Kidney epithelial cell (primary cell): Measurements from ENCODE around the gene GSTA2. TPM values are rescaled to one million over a fixed set of nuclear protein-coding genes. Genes with fewer than 3 reads are reported as not detected.
"Not testable (repeated sequence)": the region's sequence is repeated elsewhere in the genome, so short reads cannot be mapped to it uniquely, and the experiment has no call there.

Experiments used
- DNase-seq: peaks from one replicate; pipeline ENCODE4 v3.0.0-alpha.2; 2010; ENCODE audit warnings: low read depth
- H3K27me3 ChIP-seq: 2 replicates; pipeline ENCODE4 v1.6.0; 2011; ENCODE audit warnings: low read length; ENCODE audit not compliant: control insufficient read depth, insufficient read depth
- H3K36me3 ChIP-seq: 2 replicates; pipeline ENCODE4 v1.5.1; 2011; ENCODE audit warnings: low read length; ENCODE audit not compliant: control insufficient read depth, insufficient read depth
- H3K4me3 ChIP-seq: 2 replicates; pipeline ENCODE4 v1.5.1; 2011; ENCODE audit warnings: low read depth, mild to moderate bottlenecking, control low read depth, low read length
- total RNA-seq: library from RNA; depleted of rRNA; stranded (reverse); fragments of >200 nt; gene quantifications from 2 replicates; pipeline ENCODE4 v1.2.3, GENCODE V29; 2015
- TF ChIP-seq, protein P1 (sequence below): IDR thresholded peaks from 2 replicates; pipeline ENCODE4 v1.5.1; 2011; ENCODE audit warnings: mild to moderate bottlenecking, moderate library complexity, low read length, control low read depth, inconsistent platforms; ENCODE audit not compliant: insufficient read depth, poor library complexity, severe bottlenecking

GSTA2 gene
- total RNA-seq, 1 donor from 2014 or later = not detected

DNA sequence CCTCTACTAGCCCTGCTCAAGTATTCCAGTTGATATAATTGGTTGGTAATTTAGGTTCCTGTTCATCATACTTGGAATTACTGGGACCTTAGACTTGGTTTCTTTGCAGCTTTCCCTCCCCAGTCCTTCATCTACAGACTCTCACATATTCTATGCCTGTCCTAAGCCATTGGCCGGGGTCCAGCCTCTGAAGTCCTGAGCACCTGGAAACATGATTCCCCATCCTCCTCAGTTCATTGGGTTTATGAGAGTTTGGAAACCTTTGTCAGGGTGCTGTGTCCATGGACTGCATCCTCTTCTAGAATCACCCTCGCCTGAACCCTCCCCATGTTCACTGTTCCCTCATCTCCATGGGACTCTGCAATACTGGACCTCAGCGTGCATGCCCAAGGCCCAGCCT lies 8.8 kb downstream of the GSTA2 start:
- no peak for DNase-seq
- no peaks in the 10 kb centered on the region for H3K27me3 ChIP-seq
- H3K4me3 ChIP-seq = no peak overlapping the region
- TF ChIP-seq, protein P1, sequence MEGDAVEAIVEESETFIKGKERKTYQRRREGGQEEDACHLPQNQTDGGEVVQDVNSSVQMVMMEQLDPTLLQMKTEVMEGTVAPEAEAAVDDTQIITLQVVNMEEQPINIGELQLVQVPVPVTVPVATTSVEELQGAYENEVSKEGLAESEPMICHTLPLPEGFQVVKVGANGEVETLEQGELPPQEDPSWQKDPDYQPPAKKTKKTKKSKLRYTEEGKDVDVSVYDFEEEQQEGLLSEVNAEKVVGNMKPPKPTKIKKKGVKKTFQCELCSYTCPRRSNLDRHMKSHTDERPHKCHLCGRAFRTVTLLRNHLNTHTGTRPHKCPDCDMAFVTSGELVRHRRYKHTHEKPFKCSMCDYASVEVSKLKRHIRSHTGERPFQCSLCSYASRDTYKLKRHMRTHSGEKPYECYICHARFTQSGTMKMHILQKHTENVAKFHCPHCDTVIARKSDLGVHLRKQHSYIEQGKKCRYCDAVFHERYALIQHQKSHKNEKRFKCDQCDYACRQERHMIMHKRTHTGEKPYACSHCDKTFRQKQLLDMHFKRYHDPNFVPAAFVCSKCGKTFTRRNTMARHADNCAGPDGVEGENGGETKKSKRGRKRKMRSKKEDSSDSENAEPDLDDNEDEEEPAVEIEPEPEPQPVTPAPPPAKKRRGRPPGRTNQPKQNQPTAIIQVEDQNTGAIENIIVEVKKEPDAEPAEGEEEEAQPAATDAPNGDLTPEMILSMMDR = no peak
- no peaks in the 10 kb centered on the region for H3K36me3 ChIP-seq

DNA sequence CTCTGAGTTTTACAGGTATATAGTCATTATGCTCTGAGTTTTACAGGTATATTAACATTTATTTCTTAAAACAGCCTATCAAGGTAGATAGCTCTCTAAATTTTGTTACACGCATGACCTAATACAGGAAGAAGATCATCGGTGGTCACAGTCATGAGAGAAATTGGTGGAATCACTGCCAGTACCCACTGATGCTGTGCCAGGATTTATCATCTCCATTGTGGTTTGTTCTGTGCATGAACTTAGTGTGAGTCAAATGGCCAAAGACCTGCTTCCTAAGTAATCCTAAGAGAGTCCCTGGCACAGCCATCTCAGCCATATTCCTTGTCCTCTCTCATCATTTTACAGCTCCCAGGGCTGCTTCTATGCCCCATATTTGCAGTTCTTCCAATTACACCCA lies 10.1 kb downstream of the GSTA2 start:
- H3K36me3 ChIP-seq, DNase-seq, H3K27me3 ChIP-seq, H3K4me3 ChIP-seq: not testable (repeated sequence)

DNA sequence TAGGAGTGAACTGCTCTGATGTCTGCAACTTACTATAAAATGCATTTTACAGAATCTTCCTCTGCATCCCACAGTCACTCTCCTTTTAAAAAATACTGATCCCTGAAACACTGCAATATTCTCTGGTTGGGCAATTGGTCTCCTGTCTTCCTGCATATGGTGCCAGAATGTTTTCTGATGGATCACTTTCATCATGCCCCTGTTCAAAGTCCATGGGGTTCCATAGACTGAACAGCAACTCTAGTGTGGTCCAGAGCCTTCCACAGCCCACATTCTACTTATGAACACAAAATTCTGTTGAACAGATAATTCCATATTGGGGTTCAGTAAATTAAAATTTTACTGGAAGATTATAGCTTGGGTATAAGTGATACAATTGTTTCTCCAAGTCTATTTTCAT lies 11.0 kb downstream of the GSTA2 start:
- H3K27me3 ChIP-seq = no peaks in the 10 kb centered on the region
- no peak for DNase-seq
- H3K4me3 ChIP-seq = no peak overlapping the region
- no peaks in the 10 kb centered on the region for H3K36me3 ChIP-seq
- TF ChIP-seq, protein P1 = no peak

DNA sequence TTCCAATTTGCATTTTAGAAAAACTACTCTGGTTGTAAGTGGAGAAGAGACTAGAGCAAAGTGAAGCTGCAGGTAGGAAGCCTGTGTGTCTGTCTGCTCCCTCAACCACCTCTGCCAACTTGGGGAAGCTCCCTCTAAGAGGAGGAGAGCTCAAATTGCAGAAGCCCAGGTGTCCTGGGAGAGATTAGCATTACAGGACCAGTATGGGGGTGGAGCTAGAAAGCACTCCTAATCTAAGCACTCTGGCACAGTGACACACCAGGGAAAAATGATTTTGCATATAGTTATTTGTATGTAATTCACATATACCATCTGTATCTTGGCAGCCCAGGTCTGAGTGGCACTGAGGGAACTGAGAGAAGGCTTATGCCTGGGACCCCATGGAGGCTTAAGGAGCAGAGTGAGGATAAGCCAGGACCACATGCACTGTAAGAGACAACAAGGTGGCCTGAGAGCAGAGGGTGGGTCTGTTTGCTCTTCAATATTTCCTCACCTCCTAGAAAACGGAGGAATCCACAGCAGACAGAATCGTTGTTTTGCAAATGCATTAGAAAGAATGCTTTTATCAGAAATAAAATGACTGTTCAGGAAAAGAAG lies 13.6 kb downstream of the GSTA2 start:
- TF ChIP-seq, protein P1 = no peak
- DNase-seq = no peak
- no peaks in the 10 kb centered on the region for H3K27me3 ChIP-seq
- no peak overlapping the region for H3K4me3 ChIP-seq
- no peaks in the 10 kb centered on the region for H3K36me3 ChIP-seq

DNA sequence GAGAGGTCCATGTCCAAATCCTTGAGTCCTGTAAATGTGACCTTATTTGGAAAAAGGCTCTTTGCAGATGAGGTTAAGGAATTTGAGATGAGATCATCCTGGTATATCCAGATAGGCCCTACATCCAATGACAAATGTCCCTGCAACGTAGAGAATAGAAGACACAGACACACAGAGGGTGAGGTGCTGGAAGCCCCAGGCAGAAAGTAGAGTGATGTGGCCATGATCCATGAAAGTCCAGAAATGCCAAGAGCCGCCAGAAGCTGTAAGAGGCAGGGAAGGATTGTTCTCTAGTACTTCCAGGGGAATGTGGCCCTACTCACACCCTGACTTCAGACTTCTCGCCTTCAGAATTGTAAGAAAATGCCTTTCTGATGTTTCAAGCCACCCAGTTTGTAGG lies 16.0 kb downstream of the GSTA2 start:
- H3K36me3 ChIP-seq, H3K4me3 ChIP-seq, DNase-seq, H3K27me3 ChIP-seq: not testable (repeated sequence)

DNA sequence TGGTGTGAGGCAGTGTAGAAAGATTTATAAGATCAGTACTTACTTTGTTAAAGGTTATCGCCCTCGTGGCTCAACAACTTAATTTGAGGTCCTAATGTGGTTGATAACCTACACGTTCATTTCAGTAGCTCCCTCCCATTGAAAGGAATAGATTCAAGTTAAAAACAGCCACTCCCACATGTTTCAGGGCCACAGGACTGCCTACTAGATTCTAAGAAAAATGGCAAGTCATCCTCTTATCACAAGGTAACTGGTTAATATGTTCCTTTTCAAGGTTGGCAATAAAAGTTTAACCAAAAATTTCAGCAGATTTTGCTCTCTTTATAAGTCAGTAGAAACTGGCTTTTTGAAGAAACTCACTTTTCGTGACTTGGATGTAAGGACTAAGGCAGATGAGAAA lies 17.1 kb downstream of the GSTA2 start:
- TF ChIP-seq, protein P1 = no peak
- no peaks in the 10 kb centered on the region for H3K36me3 ChIP-seq
- H3K27me3 ChIP-seq = no peaks in the 10 kb centered on the region
- no peak overlapping the region for H3K4me3 ChIP-seq
- DNase-seq = no peak

DNA sequence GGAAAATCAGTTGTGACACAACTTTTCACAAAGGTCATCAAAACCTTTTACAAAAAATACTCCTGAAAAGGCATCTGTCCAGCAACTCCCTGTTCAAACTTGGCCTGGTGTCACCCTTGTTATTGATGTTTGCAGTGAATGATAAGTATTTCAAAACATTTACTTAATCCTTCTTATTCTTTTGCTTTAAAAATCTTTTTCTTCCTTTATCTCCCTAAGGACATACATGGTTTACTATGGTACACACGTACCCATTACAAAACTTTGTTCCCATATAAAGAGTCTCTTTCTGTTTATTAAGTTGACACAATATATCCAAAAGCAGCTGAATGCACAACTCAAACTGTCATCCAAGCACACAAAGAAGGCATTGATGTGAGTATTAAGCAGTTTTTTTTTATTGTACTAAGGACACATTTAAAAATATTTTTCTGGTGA lies 17.5 kb downstream of the GSTA2 start:
- Histone ChIP-seq H3K4me3 (no peak overlapping the region), H3K36me3 (no peaks in the 10 kb centered on the region), H3K27me3 (no peaks in the 10 kb centered on the region)
- TF ChIP-seq, protein P1 = no peak
- no peak for DNase-seq
